GM19452 (cell line): Measurements from ENCODE around the gene CKS1B.
A peak's percentile ranks its signal among the peaks of the same experiment; 100 is the strongest.

ENCODE experiments used
- ATAC-seq: cut with Tn5 transposase; IDR thresholded peaks from one replicate; pipeline ENCODE4 v1.9.1; 2021; ENCODE audit not compliant: unreplicated experiment

CKS1B gene

DNA sequence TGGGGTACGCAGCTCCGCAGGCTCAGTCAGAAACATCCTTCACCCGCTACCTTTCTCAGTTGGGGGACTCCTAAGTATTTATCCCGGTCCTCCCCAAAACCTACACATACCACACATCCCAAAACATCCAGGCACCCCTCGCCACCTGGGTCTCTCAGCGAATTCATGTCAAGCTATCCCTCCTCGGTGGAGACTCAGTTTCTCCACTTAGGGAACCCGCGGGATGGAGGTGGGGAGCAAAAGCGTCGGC is 26.9 kb downstream of the CKS1B start:
- no peak for ATAC-seq

DNA sequence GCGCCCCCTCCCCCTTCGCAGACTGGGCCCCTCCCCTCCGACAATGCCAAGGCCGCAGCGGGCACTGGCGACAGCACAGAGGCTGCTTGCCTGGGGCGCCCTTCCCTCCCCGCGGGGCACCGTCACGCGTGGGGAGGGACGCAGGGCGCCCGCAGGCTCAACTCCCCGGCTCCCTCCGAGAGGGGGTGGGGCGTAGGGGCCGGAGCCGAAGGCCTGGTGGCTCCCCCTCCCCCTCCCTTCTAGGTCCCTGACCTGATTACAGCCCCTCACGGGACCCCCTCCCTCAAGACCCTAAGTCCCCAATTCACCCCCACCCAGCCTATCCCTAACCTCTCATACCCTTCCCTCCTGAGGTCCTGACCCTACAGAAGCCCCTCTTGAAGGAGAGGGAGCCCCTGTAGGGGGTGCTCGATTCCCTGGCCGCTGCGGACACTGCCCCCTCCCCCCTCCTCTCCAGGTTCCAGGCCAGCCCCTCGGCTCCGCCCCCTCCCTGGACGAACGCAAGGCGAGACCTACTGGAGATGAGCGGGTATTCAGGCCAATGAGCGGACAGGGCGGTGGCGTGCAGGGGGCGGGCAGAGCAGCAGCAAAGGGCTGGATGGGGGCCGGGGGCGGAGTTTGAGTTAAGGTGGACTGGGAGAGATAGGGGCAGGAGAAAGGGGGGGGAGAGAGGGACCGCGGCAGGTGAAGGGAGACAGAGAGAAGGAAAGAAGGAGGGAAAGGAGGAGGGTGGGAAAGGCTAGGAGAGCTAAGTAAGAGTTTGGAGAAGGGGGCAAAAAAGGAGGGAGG is 27.4 kb downstream of the CKS1B start:
- ATAC-seq, result peak; percentile 52

- no peak for ATAC-seq
Measured at GRCh38 chr1:155002464-155003226, 28.2 kb downstream of the CKS1B start, which contains the start of gene ZBTB7B. Gene ZBTB7B (plus strand): TSS chr1:155002802. CDS start chr1:155014661, 11,859 bp downstream.

DNA sequence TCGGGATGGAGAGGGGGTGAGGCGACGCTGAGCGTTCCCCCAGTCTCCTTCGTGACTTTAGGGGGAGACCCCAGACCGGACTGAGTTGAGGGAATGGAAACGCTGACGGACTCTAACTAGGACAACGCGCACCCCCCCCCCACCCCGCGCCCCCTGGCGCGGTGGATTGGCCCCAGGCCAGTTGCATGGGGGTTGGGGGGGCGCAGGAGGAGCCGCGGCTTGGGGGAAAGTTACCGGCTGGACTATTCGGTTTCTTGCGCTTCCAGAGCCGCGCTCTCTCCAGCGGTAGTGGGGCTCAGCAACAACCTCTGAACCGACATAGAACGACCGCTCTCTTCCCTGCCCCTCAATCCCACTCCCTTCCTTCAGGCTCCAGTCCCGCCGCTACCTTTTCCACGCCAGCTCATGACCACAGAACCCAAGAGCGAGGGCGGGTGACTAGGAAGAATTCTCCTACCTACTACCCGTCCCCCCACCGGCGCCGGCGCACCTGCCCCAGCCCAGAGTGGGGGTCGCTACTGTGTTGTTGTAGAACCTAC is 28.8 kb downstream of the CKS1B start:
- ATAC-seq, result no peak

DNA sequence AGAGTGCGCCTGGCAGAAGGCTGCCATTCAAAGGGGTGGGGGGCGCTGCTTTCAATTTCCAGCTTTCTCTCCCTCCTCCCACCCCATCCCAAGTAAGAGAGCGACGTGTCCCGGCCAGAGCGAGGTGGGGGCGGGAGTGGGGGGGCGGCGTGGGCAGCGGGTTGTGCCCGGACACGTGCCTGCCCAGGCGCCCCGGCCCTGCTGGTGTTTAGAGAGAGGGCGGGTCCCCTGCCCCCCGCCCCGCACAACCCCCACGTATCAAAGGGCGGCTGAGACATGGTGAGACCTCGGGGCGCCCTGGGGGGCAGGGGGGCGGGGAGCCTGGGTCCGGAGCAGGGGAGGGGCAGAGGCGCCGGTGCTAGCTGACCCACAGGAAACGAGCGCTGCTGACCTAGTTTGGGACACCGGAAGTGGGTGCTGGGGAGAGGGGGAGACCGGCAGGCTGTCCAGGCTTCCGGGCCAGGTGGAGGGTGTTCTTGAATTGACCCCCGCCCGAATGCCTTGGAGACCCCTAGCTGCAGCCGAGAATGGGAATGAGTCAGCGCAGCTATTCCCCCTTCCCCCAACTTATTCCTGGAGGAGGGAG is 29.4 kb downstream of the CKS1B start:
- no peak for ATAC-seq

DNA sequence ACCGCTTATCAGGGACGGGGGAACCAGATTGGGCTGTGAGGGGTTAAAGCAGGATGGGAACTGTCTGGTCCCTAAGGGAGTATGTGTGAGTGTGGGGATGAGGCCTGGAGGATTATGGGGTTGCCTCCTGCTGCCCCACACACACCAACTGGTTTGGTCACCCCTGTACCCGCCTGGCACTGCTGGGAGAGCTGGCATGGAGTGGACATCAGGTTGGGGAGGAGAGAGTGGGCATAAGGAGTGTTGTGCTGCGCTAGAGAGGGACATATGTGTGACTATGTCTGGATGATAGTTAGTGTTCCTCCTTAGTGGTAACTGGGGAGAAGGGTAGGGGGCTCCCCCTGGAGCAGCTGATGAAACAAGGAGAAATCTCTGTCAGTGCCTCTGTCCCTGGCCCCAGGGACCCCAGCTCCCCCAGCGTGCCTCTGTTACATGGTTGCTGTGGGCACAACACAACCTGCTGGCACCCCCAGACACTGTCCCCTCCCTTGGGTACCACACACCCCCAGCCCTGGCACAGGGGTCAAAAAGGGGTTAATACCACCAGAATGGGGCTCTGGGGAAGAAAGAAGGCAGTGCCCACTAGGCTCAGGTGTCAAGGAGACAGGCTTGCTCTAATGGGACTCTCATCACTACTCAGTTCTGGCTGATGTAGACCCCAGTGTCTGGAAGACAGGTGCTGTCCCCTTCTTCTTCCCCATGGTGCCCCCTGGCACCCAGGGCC is 30.0 kb downstream of the CKS1B start:
- no peak for ATAC-seq

GRCh38 chr1:155005076-155006011 is 30.9 kb downstream of the CKS1B start:
- ATAC-seq, result no peak

- no peak for ATAC-seq
Measured at GRCh38 chr1:155006601-155007101, 32.2 kb downstream of the CKS1B start.

- ATAC-seq, result no peak
Measured at GRCh38 chr1:155007251-155007828, 32.9 kb downstream of the CKS1B start.

DNA sequence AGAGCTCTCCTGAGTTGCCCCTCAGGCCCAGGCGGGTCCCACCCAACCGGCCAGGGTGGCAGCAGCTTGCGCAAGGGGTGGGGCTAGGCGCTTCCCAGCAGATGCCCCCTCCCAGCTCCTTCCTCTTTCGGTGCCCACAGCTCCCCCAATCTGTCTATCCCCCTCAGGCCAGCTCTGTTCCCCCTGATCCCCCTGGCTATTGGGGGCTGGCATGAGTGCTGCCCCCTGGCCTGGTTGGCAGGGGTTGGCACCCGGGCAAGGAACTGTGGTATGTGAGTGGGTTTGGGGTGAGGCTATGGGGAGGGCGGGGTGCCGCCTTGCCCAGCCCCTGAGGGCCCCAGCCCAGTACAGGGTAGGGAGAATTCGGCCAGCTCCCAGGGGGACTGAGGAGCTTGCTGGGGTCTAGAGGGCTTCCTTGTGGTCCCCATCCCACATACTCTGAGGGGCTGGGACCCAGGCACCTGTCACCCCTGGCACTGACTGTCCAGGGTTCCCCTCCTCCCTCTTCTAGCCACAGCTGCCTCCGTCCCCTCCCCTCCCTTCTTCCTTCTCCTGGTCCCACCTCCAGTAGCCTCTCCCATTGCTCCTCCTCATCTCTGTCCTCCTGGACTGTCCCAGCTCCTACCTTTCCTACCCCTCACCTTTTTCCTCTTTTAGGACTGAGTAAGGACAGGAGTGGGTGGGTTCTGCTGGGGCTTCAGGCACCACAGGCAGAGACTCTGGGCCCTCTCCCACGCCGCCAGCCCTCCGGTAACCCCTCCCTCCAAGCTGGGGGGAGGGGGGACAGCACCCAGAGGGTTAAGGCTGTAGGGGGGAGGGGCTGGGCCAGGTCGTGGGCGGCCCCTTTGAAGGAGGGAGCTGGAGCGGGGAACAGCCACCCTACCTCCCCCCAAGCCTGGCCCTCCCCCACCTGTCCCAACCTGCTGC is 33.8 kb downstream of the CKS1B start:
- no peak for ATAC-seq

- ATAC-seq, result no peak
Measured at GRCh38 chr1:155009221-155009711, 34.8 kb downstream of the CKS1B start.

GRCh38 chr1:155009742-155010141 is 35.3 kb downstream of the CKS1B start:
- ATAC-seq, result no peak

GRCh38 chr1:155010211-155010918 is 35.9 kb downstream of the CKS1B start:
- no peak for ATAC-seq

DNA sequence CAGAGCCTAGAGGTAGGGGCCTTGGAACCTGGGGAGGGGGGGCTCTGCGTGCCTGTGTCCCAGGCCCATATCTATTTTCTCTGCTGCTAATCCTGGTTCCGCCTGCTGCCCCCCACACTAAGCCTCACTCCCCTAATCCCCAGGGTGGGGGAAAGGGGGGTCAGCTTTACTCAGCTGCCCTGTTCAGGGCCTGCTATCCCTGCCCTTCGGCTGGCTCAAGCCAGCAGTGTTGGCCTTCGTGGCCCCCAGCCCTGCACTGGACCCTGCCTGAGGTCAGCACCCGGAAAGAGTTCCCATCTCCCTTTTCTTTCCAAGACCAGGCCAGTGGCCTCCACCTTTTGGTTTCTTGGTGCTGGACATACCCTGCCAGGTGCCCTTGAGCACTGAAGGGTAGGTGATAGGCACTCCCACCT is 36.5 kb downstream of the CKS1B start:
- no peak for ATAC-seq

DNA sequence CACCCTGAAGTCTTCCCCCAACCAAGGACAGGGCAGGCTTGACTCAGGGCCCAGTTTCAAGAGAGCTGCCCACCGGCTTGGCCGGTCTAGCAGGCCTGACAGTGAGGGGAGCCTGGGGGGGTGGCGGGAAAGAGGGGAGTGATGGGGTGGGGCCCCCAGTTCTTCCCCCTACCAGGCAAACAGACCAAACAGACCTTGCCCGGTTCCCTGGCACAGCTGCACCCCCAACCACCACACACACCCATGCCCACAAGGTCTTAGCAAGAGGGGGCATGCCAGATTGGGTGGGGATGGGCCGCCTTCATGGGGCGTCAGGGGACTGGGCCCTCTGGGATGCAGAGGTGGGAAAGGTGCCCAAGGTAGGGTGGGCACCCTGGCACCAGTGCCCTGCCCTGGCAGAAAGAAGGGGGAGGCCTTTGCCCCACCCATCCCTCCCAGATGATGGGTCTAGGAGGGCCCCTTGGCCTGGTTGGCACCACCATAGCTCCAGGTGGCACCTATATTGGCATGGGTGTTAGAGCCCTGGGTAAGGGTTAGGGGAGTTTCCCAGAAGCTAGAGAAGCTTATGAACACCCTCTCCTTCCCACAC is 37.0 kb downstream of the CKS1B start:
- ATAC-seq, result no peak

DNA sequence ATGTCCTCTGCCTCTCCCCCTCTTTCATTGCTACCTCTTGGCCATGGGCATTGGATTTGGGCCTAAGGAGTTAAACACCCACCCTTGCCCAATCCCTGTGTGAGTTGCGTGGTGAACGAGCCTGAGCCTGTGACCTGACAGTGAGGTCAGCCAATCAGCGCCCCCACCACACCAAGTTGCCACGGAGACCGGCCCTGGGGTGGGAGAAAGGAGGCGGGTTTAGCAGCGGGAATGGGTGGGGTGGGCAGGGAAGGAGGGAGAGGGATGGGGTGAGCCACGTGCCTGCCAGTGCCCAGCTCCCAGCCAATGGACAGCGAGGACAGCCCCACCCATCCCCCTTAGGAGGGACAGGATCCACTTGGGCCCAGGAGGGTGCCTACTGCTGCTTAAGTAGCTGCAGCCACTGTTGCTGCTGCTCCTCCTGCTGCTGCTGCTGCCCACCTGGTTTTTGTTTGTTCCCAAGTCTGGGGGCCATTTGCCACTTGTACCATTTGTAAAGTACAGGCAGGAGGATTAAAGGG is 37.6 kb downstream of the CKS1B start:
- no peak for ATAC-seq
